Cardiac muscle cell (in vitro differentiated cells and primary cell): Measurements from ENCODE around the gene ARHGEF10L. TPM values are rescaled to one million over a fixed set of nuclear protein-coding genes. Genes with fewer than 3 reads are reported as not detected.

Experiments
- DNase-seq, 2 donors: peaks; one replicate each; pipeline versions ENCODE4 v3.0.0 to v3.0.0-alpha.2; 2010 to 2017; ENCODE audit warnings: low read depth in 1 of 2, low spot score in 1 of 2
- H3K27ac ChIP-seq: fragments of 200-600 bp; sonication (generic); 2 replicates; pipeline ENCODE4 v1.5.1; 2016
- H3K27me3 ChIP-seq: fragments of 200-600 bp; sonication (generic); 2 replicates; pipeline ENCODE4 v1.6.0; 2016; ENCODE audit warnings: control low read depth
- H3K36me3 ChIP-seq: fragments of 200-600 bp; sonication (generic); 2 replicates; pipeline ENCODE4 v1.5.1; 2016; ENCODE audit warnings: control low read depth
- H3K4me1 ChIP-seq: fragments of 200-600 bp; sonication (generic); 2 replicates; pipeline ENCODE4 v1.8.1; 2017; ENCODE audit warnings: low read depth, mild to moderate bottlenecking, mixed run types
- H3K4me3 ChIP-seq: fragments of 200-600 bp; sonication (generic); 2 replicates; pipeline ENCODE4 v1.5.1; 2016; ENCODE audit warnings: mild to moderate bottlenecking
- H3K9me3 ChIP-seq: fragments of 200-600 bp; sonication (generic); 2 replicates; pipeline ENCODE4 v1.5.1; 2017; ENCODE audit warnings: low read depth, mild to moderate bottlenecking, control low read depth
- CTCF ChIP-seq: IDR thresholded peaks from 2 replicates; pipeline ENCODE4 v1.5.1; 2012; ENCODE audit warnings: low read depth, mild to moderate bottlenecking, low read length
- polyA plus RNA-seq: library from polyadenylated mRNA; unstranded; fragments of >200 nt; fragmentation: Nextera tagmentation; extraction: Ambion mirVana; gene quantifications from 2 replicates; pipeline ENCODE4 v1.2.1, GENCODE V29; 2016
- total RNA-seq: library from RNA; depleted of rRNA; stranded (reverse); fragments of >200 nt; gene quantifications from 2 replicates; pipeline ENCODE4 v1.2.3, GENCODE V29; 2016

The ARHGEF10L gene
- total and polyA plus RNA-seq, 2 experiments from 2014 or later: 32.3 to 55.4 TPM

- no peaks in the 10 kb centered on the region for H3K27me3 ChIP-seq
- H3K27ac ChIP-seq: no peak overlapping the region
- no peak for DNase-seq
- peaks cover 36% of the 10 kb centered on the region for H3K4me1 ChIP-seq
- H3K9me3 ChIP-seq: no peaks in the 10 kb centered on the region
- no peaks in the 10 kb centered on the region for H3K36me3 ChIP-seq
- H3K4me3 ChIP-seq: no peak overlapping the region
- TF ChIP-seq CTCF: no peak
Measured at GRCh38 chr1:17584539-17584938, 45.0 kb downstream of the ARHGEF10L start.

GRCh38 chr1:17585266-17585987 lies 45.9 kb downstream of the ARHGEF10L start:
- no peak overlapping the region for H3K27ac ChIP-seq

GRCh38 chr1:17586172-17586964 lies 46.9 kb downstream of the ARHGEF10L start:
- H3K27me3 ChIP-seq: no peaks in the 10 kb centered on the region
- H3K9me3 ChIP-seq: no peaks in the 10 kb centered on the region
- peak overlapping the region; percentile 93 for H3K27ac ChIP-seq
- no peaks in the 10 kb centered on the region for H3K36me3 ChIP-seq
- peaks cover 41% of the 10 kb centered on the region for H3K4me1 ChIP-seq
- no peak for TF ChIP-seq CTCF
- H3K4me3 ChIP-seq: no peak overlapping the region
- peak; percentile 23 to 84 for DNase-seq

More at GRCh38 chr1:17585266-17585987, 45.9 kb downstream of the ARHGEF10L start:
- peaks cover 41% of the 10 kb centered on the region for H3K4me1 ChIP-seq
- DNase-seq: no peak
- TF ChIP-seq CTCF: no peak
- no peaks in the 10 kb centered on the region for H3K27me3 ChIP-seq
- no peak overlapping the region for H3K4me3 ChIP-seq
- no peaks in the 10 kb centered on the region for H3K9me3 ChIP-seq
- no peaks in the 10 kb centered on the region for H3K36me3 ChIP-seq

GRCh38 chr1:17587693-17588047 lies 48.2 kb downstream of the ARHGEF10L start:
- Histone ChIP-seq H3K27me3 (no peaks in the 10 kb centered on the region), H3K27ac (peak overlapping the region; percentile 93), H3K36me3 (no peaks in the 10 kb centered on the region), H3K4me1 (peaks cover 31% of the 10 kb centered on the region), H3K9me3 (no peaks in the 10 kb centered on the region), H3K4me3 (no peak overlapping the region)
- TF ChIP-seq CTCF: no peak
- peak; percentile 56 to 86 for DNase-seq

- H3K4me3 ChIP-seq: no peak overlapping the region
- H3K36me3 ChIP-seq: no peaks in the 10 kb centered on the region
- H3K27me3 ChIP-seq: no peaks in the 10 kb centered on the region
- peak; percentile 73 to 84 for DNase-seq
- peaks cover 35% of the 10 kb centered on the region for H3K4me1 ChIP-seq
- no peak for TF ChIP-seq CTCF
- H3K9me3 ChIP-seq: no peaks in the 10 kb centered on the region
- peak overlapping the region; percentile 93 for H3K27ac ChIP-seq
Measured at GRCh38 chr1:17588048-17588871, 48.8 kb downstream of the ARHGEF10L start.
